ENCODE data around the gene PIGK. TPM values are rescaled to one million over a fixed set of nuclear protein-coding genes. Genes with fewer than 3 reads are reported as not detected.
A peak's percentile ranks its signal among the peaks of the same experiment; 100 is the strongest.

PIGK gene
- total RNA-seq, 1 experiment from 2014 or later, result 23.3 TPM

DNA sequence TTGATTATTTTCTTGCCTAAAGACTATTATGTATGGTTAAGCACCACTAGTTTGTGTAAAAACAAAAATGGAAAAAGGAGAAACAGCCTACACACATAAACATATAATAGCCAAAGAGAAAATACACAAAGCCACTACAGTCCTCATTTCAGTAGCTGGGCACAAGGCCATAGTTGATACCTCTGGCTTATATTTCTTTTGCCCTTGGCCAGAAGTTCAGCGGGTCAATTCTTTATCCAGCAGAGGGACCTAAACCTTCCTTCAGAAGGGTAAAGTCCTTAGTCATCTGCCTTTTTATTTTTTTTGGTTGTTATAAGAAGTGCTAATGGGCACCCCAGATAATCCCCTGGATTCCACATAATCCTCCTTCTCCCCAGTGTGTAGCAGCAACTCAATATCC, 134.1 kb downstream of the PIGK start:
- no peaks in the 10 kb centered on the region for H3K9me2 ChIP-seq (ENCODE audit: insufficient read depth)

DNA sequence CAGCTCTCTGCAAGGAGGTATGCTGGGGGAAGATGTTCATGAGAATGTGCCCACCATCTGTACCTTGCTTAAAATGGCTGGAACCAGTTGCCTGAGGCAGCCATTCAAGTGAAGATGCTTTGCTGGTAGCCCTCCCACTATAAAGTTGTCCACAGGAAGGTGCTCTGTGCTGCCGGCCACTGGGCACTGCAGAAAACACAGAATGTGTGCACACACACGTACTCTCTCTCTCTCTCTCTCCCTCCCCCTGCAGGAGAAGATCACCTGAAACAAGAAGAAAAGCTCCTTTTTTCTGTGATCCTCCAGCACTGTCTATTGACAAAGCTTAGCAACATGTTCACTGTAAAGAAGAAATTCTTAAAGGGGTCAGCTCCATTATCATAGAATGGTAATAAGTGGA, 134.8 kb downstream of the PIGK start:
- Histone ChIP-seq H3K27me3 (ENCODE audit: insufficient read depth, low read length) (no peaks in the 10 kb centered on the region), H3K4me2 (ENCODE audit: low read length) (no peak overlapping the region), H3K27ac (ENCODE audit: low read depth, low read length) (no peak overlapping the region), H3K4me3 (replicated peaks in 1 of 2; ENCODE audit: low read depth in 1 of 2, low read length in 2 of 2) (no peak overlapping the region), H3K9ac (ENCODE audit: low read length) (no peak overlapping the region), H3K9me3 (ENCODE audit: control insufficient read depth in 1 of 2, insufficient read depth in 1 of 2, low read depth in 1 of 2, low read length in 2 of 2) (no peaks in the 10 kb centered on the region), H2AFZ (ENCODE audit: low read depth, low read length, poor library complexity, severe bottlenecking) (no peak overlapping the region), H4K20me1 (ENCODE audit: insufficient read depth) (no peaks in the 10 kb centered on the region), H3K4me1 (ENCODE audit: control insufficient read depth in 1 of 2, insufficient read depth in 2 of 2, low read length in 2 of 2) (no peaks in the 10 kb centered on the region), H3K79me2 (ENCODE audit: insufficient read depth, low read length) (no peaks in the 10 kb centered on the region), H3K9me2 (ENCODE audit: insufficient read depth) (no peaks in the 10 kb centered on the region), H3K36me3 (ENCODE audit: control insufficient read depth in 1 of 2, insufficient read depth in 2 of 2, low read length in 2 of 2) (no peaks in the 10 kb centered on the region)
- no peak for TF ChIP-seq ELF1 (IDR thresholded peaks at IDR 0.05; ENCODE audit: borderline replicate concordance, low read depth)
- peak; percentile 19 for TF ChIP-seq RAD21 (IDR thresholded peaks at IDR 0.05; ENCODE audit: low read depth)
- TF ChIP-seq, protein P1, sequence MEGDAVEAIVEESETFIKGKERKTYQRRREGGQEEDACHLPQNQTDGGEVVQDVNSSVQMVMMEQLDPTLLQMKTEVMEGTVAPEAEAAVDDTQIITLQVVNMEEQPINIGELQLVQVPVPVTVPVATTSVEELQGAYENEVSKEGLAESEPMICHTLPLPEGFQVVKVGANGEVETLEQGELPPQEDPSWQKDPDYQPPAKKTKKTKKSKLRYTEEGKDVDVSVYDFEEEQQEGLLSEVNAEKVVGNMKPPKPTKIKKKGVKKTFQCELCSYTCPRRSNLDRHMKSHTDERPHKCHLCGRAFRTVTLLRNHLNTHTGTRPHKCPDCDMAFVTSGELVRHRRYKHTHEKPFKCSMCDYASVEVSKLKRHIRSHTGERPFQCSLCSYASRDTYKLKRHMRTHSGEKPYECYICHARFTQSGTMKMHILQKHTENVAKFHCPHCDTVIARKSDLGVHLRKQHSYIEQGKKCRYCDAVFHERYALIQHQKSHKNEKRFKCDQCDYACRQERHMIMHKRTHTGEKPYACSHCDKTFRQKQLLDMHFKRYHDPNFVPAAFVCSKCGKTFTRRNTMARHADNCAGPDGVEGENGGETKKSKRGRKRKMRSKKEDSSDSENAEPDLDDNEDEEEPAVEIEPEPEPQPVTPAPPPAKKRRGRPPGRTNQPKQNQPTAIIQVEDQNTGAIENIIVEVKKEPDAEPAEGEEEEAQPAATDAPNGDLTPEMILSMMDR (IDR thresholded peaks at IDR 0.05 in 2 of 3, conservative IDR thresholded peaks at IDR 0.05 in 1 of 3; ENCODE audit: borderline replicate concordance in 1 of 3, insufficient read depth in 1 of 3, low read depth in 2 of 3, low read length in 2 of 3), result peak; percentile 2 to 18 (median 12); a peak in 2 of 6 replicates
- TF ChIP-seq POLR2A (IDR thresholded peaks at IDR 0.05; ENCODE audit: borderline replicate concordance, extremely low read depth, insufficient read depth, insufficient read length), result no peak
- ATAC-seq (peak; percentile 52; the same call in 1 of the 2 replicates), DNase-seq (ENCODE audit: low read depth, low spot score) (no peak)
- ChIA-PET POLR2A (no interaction called here), CTCF (no interaction called here), RAD21 (ENCODE audit: low non-redundant PET in 1 of 2, low total read pairs in 2 of 2, uncharacterized antibody in 2 of 2, unreplicated experiment in 2 of 2) (interaction anchor here in 1 of 2 experiments (0.5 kb wide), 1 partner anchor 190 kb away, joined by 3 read pairs; no protein-coding TSS in a partner anchor)
- intact Hi-C loops (cut with micrococcal nuclease), result no loop called here
- no TSS peak for BruUV-seq (replicated peaks)

More for the DNA sequence above, 134.1 kb downstream of the PIGK start:
- Histone ChIP-seq H3K4me1 (ENCODE audit: control insufficient read depth in 1 of 2, insufficient read depth in 2 of 2, low read length in 2 of 2) (no peaks in the 10 kb centered on the region), H3K36me3 (ENCODE audit: control insufficient read depth in 1 of 2, insufficient read depth in 2 of 2, low read length in 2 of 2) (no peaks in the 10 kb centered on the region), H3K9me3 (ENCODE audit: control insufficient read depth in 1 of 2, insufficient read depth in 1 of 2, low read depth in 1 of 2, low read length in 2 of 2) (no peaks in the 10 kb centered on the region), H3K27me3 (ENCODE audit: insufficient read depth, low read length) (no peaks in the 10 kb centered on the region), H2AFZ (ENCODE audit: low read depth, low read length, poor library complexity, severe bottlenecking) (no peak overlapping the region), H3K4me2 (ENCODE audit: low read length) (no peak overlapping the region), H4K20me1 (ENCODE audit: insufficient read depth) (no peaks in the 10 kb centered on the region), H3K27ac (ENCODE audit: low read depth, low read length) (no peak overlapping the region), H3K79me2 (ENCODE audit: insufficient read depth, low read length) (no peaks in the 10 kb centered on the region), H3K9ac (ENCODE audit: low read length) (no peak overlapping the region), H3K4me3 (replicated peaks in 1 of 2; ENCODE audit: low read depth in 1 of 2, low read length in 2 of 2) (no peak overlapping the region)
- TF ChIP-seq, protein P2, sequence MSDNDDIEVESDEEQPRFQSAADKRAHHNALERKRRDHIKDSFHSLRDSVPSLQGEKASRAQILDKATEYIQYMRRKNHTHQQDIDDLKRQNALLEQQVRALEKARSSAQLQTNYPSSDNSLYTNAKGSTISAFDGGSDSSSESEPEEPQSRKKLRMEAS (IDR thresholded peaks at IDR 0.05), result no peak
- TF ChIP-seq EZH2phosphoT487 (IDR thresholded peaks at IDR 0.05; ENCODE audit: borderline replicate concordance) (no peak), ZFX (IDR thresholded peaks at IDR 0.05) (no peak)
- CTCF ChIA-PET, result no interaction called here
- BruUV-seq (replicated peaks), result no TSS peak
- ATAC-seq (no peak), DNase-seq (ENCODE audit: low read depth, low spot score) (no peak)
- intact Hi-C loops (cut with micrococcal nuclease), result no loop called here
- POLR2A ChIA-PET, result no interaction called here
- RAD21 ChIA-PET (ENCODE audit: low non-redundant PET in 1 of 2, low total read pairs in 2 of 2, uncharacterized antibody in 2 of 2, unreplicated experiment in 2 of 2), result interaction anchor here in 1 of 2 experiments (0.5 kb wide), 1 partner anchor 191 kb away, joined by 3 read pairs; no protein-coding TSS in a partner anchor

Data from HCT116 (cell line).